ENCODE measurements around the gene LTV1.

GRCh38 chr6:143901885-143902750 is 59.0 kb downstream of the LTV1 start:
- no peak for TF ChIP-seq POLR2A (IDR thresholded peaks at IDR 0.05)
- TF ChIP-seq CTCF (IDR thresholded peaks at IDR 0.05), result no peak
